ENCODE results near the gene DUSP2. TPM values are rescaled to one million over a fixed set of nuclear protein-coding genes. Genes with fewer than 3 reads are reported as not detected.
A peak's percentile ranks its signal among the peaks of the same experiment; 100 is the strongest.

DUSP2 gene
- total RNA-seq, 1 experiment from 2014 or later, result 4.9 TPM

DNA sequence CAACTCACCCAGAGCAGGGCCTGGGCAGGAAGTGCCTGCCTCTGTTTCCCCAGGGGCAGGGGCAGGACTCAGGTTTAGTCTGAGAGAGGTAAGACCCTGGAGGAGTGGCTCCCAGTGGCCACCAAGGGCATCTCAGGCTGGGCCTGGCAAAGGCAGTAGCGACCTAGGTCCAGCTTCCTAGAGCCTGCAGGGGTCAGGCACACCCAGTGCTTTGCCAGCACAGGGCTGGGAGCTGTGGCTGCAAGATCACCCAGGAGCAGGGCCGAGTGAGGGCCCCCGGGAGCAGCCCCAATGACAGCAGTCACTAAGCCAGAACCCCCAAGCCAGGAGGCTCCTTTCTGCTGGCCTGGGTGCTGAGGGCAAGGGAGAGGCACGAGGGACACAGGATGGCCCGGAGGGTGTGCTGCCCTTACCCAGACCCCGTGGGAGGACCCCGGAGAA lies 8.8 kb upstream of the DUSP2 start:
- in situ Hi-C loops (cut with HindIII; ENCODE audit: low pct_unique_long_range_greater_than_20kb, low sequenced_read_pairs) (loop anchor here (25.0 kb wide), 1 partner anchor 108 kb away; the partner anchor contains the start of genes CIAO1 and TMEM127), intact Hi-C loops (cut with micrococcal nuclease; ENCODE audit: unreplicated experiment) (no loop called here)
- H3K9me3 ChIP-seq (ENCODE audit: control insufficient read depth, insufficient read depth, low read depth, low read length), result no peaks in the 10 kb centered on the region
- H3K27me3 ChIP-seq (ENCODE audit: control insufficient read depth, insufficient read depth, low read length), result no peaks in the 10 kb centered on the region
- no peak overlapping the region for H3K27ac ChIP-seq (ENCODE audit: low read length)
- no peak overlapping the region for H3K4me3 ChIP-seq (ENCODE audit: low read depth in 2 of 2, low read length in 2 of 2)
- TF ChIP-seq POLR2AphosphoS5 (IDR thresholded peaks at IDR 0.05; ENCODE audit: low read depth, low read length) (no peak), TCF7L2 (IDR thresholded peaks at IDR 0.05; ENCODE audit: low read depth, low read length) (no peak)
- BruUV-seq (replicated peaks), result no TSS peak
- ATAC-seq (peak; percentile 43), DNase-seq (ENCODE audit: low read depth, low spot score) (no peak)
- ChIA-PET POLR2A (no interaction called here), CTCF (interaction anchor here (0.6 kb wide), 1 partner anchor 11 kb away, joined by 3 read pairs; no protein-coding TSS in a partner anchor)
- H3K4me1 ChIP-seq (ENCODE audit: control insufficient read depth, insufficient read depth, low read length), result no peaks in the 10 kb centered on the region
- H3K36me3 ChIP-seq (ENCODE audit: control insufficient read depth, insufficient read depth, low read length), result no peaks in the 10 kb centered on the region

- no peaks in the 10 kb centered on the region for H3K27me3 ChIP-seq (ENCODE audit: control insufficient read depth, insufficient read depth, low read length)
- H3K9me3 ChIP-seq (ENCODE audit: control insufficient read depth, insufficient read depth, low read depth, low read length), result no peaks in the 10 kb centered on the region
- ATAC-seq, result no peak
- ChIA-PET CTCF (no interaction called here), POLR2A (no interaction called here)
- H3K4me3 ChIP-seq (ENCODE audit: low read depth in 2 of 2, low read length in 2 of 2), result no peak overlapping the region
- BruUV-seq (replicated peaks), result no TSS peak
- TF ChIP-seq POLR2AphosphoS5 (IDR thresholded peaks at IDR 0.05; ENCODE audit: low read depth, low read length) (no peak), SIN3A (IDR thresholded peaks at IDR 0.05; ENCODE audit: borderline replicate concordance, insufficient read depth, low read depth, low read length) (no peak), TCF7L2 (IDR thresholded peaks at IDR 0.05; ENCODE audit: low read depth, low read length) (no peak), CTCF (IDR thresholded peaks at IDR 0.05) (no peak)
- TF ChIP-seq, protein P1, sequence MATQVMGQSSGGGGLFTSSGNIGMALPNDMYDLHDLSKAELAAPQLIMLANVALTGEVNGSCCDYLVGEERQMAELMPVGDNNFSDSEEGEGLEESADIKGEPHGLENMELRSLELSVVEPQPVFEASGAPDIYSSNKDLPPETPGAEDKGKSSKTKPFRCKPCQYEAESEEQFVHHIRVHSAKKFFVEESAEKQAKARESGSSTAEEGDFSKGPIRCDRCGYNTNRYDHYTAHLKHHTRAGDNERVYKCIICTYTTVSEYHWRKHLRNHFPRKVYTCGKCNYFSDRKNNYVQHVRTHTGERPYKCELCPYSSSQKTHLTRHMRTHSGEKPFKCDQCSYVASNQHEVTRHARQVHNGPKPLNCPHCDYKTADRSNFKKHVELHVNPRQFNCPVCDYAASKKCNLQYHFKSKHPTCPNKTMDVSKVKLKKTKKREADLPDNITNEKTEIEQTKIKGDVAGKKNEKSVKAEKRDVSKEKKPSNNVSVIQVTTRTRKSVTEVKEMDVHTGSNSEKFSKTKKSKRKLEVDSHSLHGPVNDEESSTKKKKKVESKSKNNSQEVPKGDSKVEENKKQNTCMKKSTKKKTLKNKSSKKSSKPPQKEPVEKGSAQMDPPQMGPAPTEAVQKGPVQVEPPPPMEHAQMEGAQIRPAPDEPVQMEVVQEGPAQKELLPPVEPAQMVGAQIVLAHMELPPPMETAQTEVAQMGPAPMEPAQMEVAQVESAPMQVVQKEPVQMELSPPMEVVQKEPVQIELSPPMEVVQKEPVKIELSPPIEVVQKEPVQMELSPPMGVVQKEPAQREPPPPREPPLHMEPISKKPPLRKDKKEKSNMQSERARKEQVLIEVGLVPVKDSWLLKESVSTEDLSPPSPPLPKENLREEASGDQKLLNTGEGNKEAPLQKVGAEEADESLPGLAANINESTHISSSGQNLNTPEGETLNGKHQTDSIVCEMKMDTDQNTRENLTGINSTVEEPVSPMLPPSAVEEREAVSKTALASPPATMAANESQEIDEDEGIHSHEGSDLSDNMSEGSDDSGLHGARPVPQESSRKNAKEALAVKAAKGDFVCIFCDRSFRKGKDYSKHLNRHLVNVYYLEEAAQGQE (IDR thresholded peaks at IDR 0.05; ENCODE audit: insufficient read depth in 1 of 2, low read depth in 2 of 2, low read length in 1 of 2), result no peak
- in situ Hi-C loops (cut with HindIII; ENCODE audit: low pct_unique_long_range_greater_than_20kb, low sequenced_read_pairs), result loop anchor here (25.0 kb wide), 1 partner anchor 109 kb away; the partner anchor contains the start of genes CIAO1 and TMEM127
- no peak for DNase-seq (ENCODE audit: low read depth, low spot score)
- no peak overlapping the region for H3K27ac ChIP-seq (ENCODE audit: low read length)
- intact Hi-C loops (cut with micrococcal nuclease; ENCODE audit: unreplicated experiment), result no loop called here
- H3K4me1 ChIP-seq (ENCODE audit: control insufficient read depth, insufficient read depth, low read length), result peaks cover 1% of the 10 kb centered on the region
- no peaks in the 10 kb centered on the region for H3K36me3 ChIP-seq (ENCODE audit: control insufficient read depth, insufficient read depth, low read length)
These were observed 8.1 kb upstream of the DUSP2 start for GRCh38 chr2:96153291-96153713.

Measured in Panc1 (cell line).